Gastrocnemius medialis (tissue), 4 donors: ENCODE data around the gene PCSK6.

ENCODE experiments used
- CTCF ChIP-seq, 5 experiments: fragments of 450-650 bp in 3 of 5; fragments of 200-600 bp in 2 of 5; sonication (generic) in 2 of 5; IDR thresholded peaks in 4 of 5; conservative IDR thresholded peaks in 1 of 5; 1 replicate in 4 of 5; 2 replicates in 1 of 5; pipeline ENCODE4 v1.5.1; 2016 to 2019; ENCODE audit warnings: antibody characterized with exemption in 5 of 5, mild to moderate bottlenecking in 3 of 5, moderate library complexity in 3 of 5
- POLR2A ChIP-seq, 2 donors: fragments of 450-650 bp; IDR thresholded peaks; one replicate each; pipeline ENCODE4 v1.6.1; 2017; ENCODE audit warnings: antibody characterized with exemption in 2 of 2, mild to moderate bottlenecking in 2 of 2, moderate library complexity in 2 of 2

- TF ChIP-seq CTCF (IDR thresholded peaks at IDR 0.05 in 4 of 5, conservative IDR thresholded peaks at IDR 0.05 in 1 of 5) (no peak), POLR2A (IDR thresholded peaks at IDR 0.05) (no peak)
Measured at GRCh38 chr15:101450403-101451265, 38.9 kb downstream of the PCSK6 start.
